ENCODE results near the gene BAHCC1. TPM values are rescaled to one million over a fixed set of nuclear protein-coding genes. Genes with fewer than 3 reads are reported as not detected.

Gene BAHCC1
- total RNA-seq, 1 donor, result 2.0 TPM

GRCh38 chr17:81440511-81441244, 45.4 kb downstream of the BAHCC1 start:
- H3K27me3 ChIP-seq (ENCODE audit: insufficient read depth, low read length), result no peaks in the 10 kb centered on the region

GRCh38 chr17:81442791-81443190, 47.5 kb downstream of the BAHCC1 start:
- Histone ChIP-seq H3K27me3 (ENCODE audit: insufficient read depth, low read length) (no peaks in the 10 kb centered on the region), H3K9me3 (ENCODE audit: low read depth, low read length) (no peaks in the 10 kb centered on the region), H3K4me1 (ENCODE audit: insufficient read depth, low read length) (no peaks in the 10 kb centered on the region), H3K4me3 (ENCODE audit: low read length) (no peak overlapping the region)

More at GRCh38 chr17:81440511-81441244, 45.4 kb downstream of the BAHCC1 start:
- no peaks in the 10 kb centered on the region for H3K9me3 ChIP-seq (ENCODE audit: low read depth, low read length)
- no peak overlapping the region for H3K4me3 ChIP-seq (ENCODE audit: low read length)
- no peaks in the 10 kb centered on the region for H3K4me1 ChIP-seq (ENCODE audit: insufficient read depth, low read length)

- H3K4me3 ChIP-seq (ENCODE audit: low read length), result no peak overlapping the region
- H3K4me1 ChIP-seq (ENCODE audit: insufficient read depth, low read length), result no peaks in the 10 kb centered on the region
- H3K27me3 ChIP-seq (ENCODE audit: insufficient read depth, low read length), result no peaks in the 10 kb centered on the region
- H3K9me3 ChIP-seq (ENCODE audit: low read depth, low read length), result no peaks in the 10 kb centered on the region
These were observed 48.0 kb downstream of the BAHCC1 start for GRCh38 chr17:81443269-81443668.

- Histone ChIP-seq H3K9me3 (ENCODE audit: low read depth, low read length) (no peaks in the 10 kb centered on the region), H3K4me3 (ENCODE audit: low read length) (no peak overlapping the region), H3K27me3 (ENCODE audit: insufficient read depth, low read length) (no peaks in the 10 kb centered on the region), H3K4me1 (ENCODE audit: insufficient read depth, low read length) (no peaks in the 10 kb centered on the region)
These were observed 49.5 kb downstream of the BAHCC1 start for GRCh38 chr17:81444610-81445339.

- no peaks in the 10 kb centered on the region for H3K4me1 ChIP-seq (ENCODE audit: insufficient read depth, low read length)
- H3K9me3 ChIP-seq (ENCODE audit: low read depth, low read length), result no peaks in the 10 kb centered on the region
- no peaks in the 10 kb centered on the region for H3K27me3 ChIP-seq (ENCODE audit: insufficient read depth, low read length)
- H3K4me3 ChIP-seq (ENCODE audit: low read length), result no peak overlapping the region
These were observed 50.6 kb downstream of the BAHCC1 start for GRCh38 chr17:81445642-81446503.

GRCh38 chr17:81447331-81447933, 52.2 kb downstream of the BAHCC1 start:
- no peaks in the 10 kb centered on the region for H3K4me1 ChIP-seq (ENCODE audit: insufficient read depth, low read length)
- no peaks in the 10 kb centered on the region for H3K9me3 ChIP-seq (ENCODE audit: low read depth, low read length)
- no peaks in the 10 kb centered on the region for H3K27me3 ChIP-seq (ENCODE audit: insufficient read depth, low read length)
- no peak overlapping the region for H3K4me3 ChIP-seq (ENCODE audit: low read length)

GRCh38 chr17:81448442-81448841, 53.2 kb downstream of the BAHCC1 start:
- peaks cover 4% of the 10 kb centered on the region for H3K4me1 ChIP-seq (ENCODE audit: insufficient read depth, low read length)
- H3K9me3 ChIP-seq (ENCODE audit: low read depth, low read length), result no peaks in the 10 kb centered on the region
- no peaks in the 10 kb centered on the region for H3K27me3 ChIP-seq (ENCODE audit: insufficient read depth, low read length)
- H3K4me3 ChIP-seq (ENCODE audit: low read length), result no peak overlapping the region

GRCh38 chr17:81448950-81449349, 53.7 kb downstream of the BAHCC1 start:
- no peak overlapping the region for H3K4me3 ChIP-seq (ENCODE audit: low read length)
- no peaks in the 10 kb centered on the region for H3K27me3 ChIP-seq (ENCODE audit: insufficient read depth, low read length)

GRCh38 chr17:81449351-81449750, 54.1 kb downstream of the BAHCC1 start:
- Histone ChIP-seq H3K4me3 (ENCODE audit: low read length) (no peak overlapping the region), H3K27me3 (ENCODE audit: insufficient read depth, low read length) (no peaks in the 10 kb centered on the region), H3K9me3 (ENCODE audit: low read depth, low read length) (no peaks in the 10 kb centered on the region), H3K4me1 (ENCODE audit: insufficient read depth, low read length) (peaks cover 12% of the 10 kb centered on the region)

More at GRCh38 chr17:81448950-81449349, 53.7 kb downstream of the BAHCC1 start:
- Histone ChIP-seq H3K9me3 (ENCODE audit: low read depth, low read length) (no peaks in the 10 kb centered on the region), H3K4me1 (ENCODE audit: insufficient read depth, low read length) (peaks cover 9% of the 10 kb centered on the region)

- H3K4me1 ChIP-seq (ENCODE audit: insufficient read depth, low read length), result peaks cover 33% of the 10 kb centered on the region
- H3K9me3 ChIP-seq (ENCODE audit: low read depth, low read length), result no peaks in the 10 kb centered on the region
- H3K27me3 ChIP-seq (ENCODE audit: insufficient read depth, low read length), result no peaks in the 10 kb centered on the region
- H3K4me3 ChIP-seq (ENCODE audit: low read length), result no peak overlapping the region
These were observed 56.6 kb downstream of the BAHCC1 start for GRCh38 chr17:81451823-81452222.

- Histone ChIP-seq H3K9me3 (ENCODE audit: low read depth, low read length) (no peaks in the 10 kb centered on the region), H3K4me3 (ENCODE audit: low read length) (no peak overlapping the region), H3K4me1 (ENCODE audit: insufficient read depth, low read length) (peaks cover 33% of the 10 kb centered on the region), H3K27me3 (ENCODE audit: insufficient read depth, low read length) (no peaks in the 10 kb centered on the region)
These were observed 57.3 kb downstream of the BAHCC1 start for GRCh38 chr17:81452551-81452950.

GRCh38 chr17:81453076-81453475, 57.8 kb downstream of the BAHCC1 start:
- Histone ChIP-seq H3K27me3 (ENCODE audit: insufficient read depth, low read length) (no peaks in the 10 kb centered on the region), H3K9me3 (ENCODE audit: low read depth, low read length) (no peaks in the 10 kb centered on the region), H3K4me1 (ENCODE audit: insufficient read depth, low read length) (peaks cover 33% of the 10 kb centered on the region), H3K4me3 (ENCODE audit: low read length) (no peak overlapping the region)

GRCh38 chr17:81453712-81454111, 58.5 kb downstream of the BAHCC1 start:
- Histone ChIP-seq H3K27me3 (ENCODE audit: insufficient read depth, low read length) (no peaks in the 10 kb centered on the region), H3K9me3 (ENCODE audit: low read depth, low read length) (no peaks in the 10 kb centered on the region), H3K4me1 (ENCODE audit: insufficient read depth, low read length) (peaks cover 33% of the 10 kb centered on the region), H3K4me3 (ENCODE audit: low read length) (no peak overlapping the region)

- Histone ChIP-seq H3K9me3 (ENCODE audit: low read depth, low read length) (no peaks in the 10 kb centered on the region), H3K27me3 (ENCODE audit: insufficient read depth, low read length) (no peaks in the 10 kb centered on the region), H3K4me3 (ENCODE audit: low read length) (no peak overlapping the region), H3K4me1 (ENCODE audit: insufficient read depth, low read length) (peaks cover 33% of the 10 kb centered on the region)
These were observed 59.2 kb downstream of the BAHCC1 start for GRCh38 chr17:81454473-81454872.

GRCh38 chr17:81455387-81455786, 60.1 kb downstream of the BAHCC1 start:
- Histone ChIP-seq H3K4me1 (ENCODE audit: insufficient read depth, low read length) (peaks cover 34% of the 10 kb centered on the region), H3K9me3 (ENCODE audit: low read depth, low read length) (no peaks in the 10 kb centered on the region), H3K27me3 (ENCODE audit: insufficient read depth, low read length) (no peaks in the 10 kb centered on the region), H3K4me3 (ENCODE audit: low read length) (no peak overlapping the region)

Data from mononuclear cell (primary cell).